ENCODE measurements around the gene CCL19. TPM values are rescaled to one million over a fixed set of nuclear protein-coding genes. Genes with fewer than 3 reads are reported as not detected.
"Not testable (repeated sequence)": the region's sequence is repeated elsewhere in the genome, so short reads cannot be mapped to it uniquely, and the experiment has no call there.

CCL19 gene
- total RNA-seq (2014; rRNA removed; shearing (Covaris generic)) (not detected in 2 replicates), total RNA-seq (2022) (not detected in 2 replicates), Bru-seq, nascent RNA (not detected), BruChase-seq, experiment 1, labeled RNA remaining after a 6-hour chase (not detected), BruChase-seq, experiment 2, labeled RNA remaining after a 2-hour chase (not detected)
- long read RNA-seq = 0 reads

- intact Hi-C loops (cut with micrococcal nuclease; ENCODE audit: unreplicated experiment) = no loop called here
- no peak for DNase-seq (ENCODE audit: low spot score)
- no peak within 1 kb of the TSS for H2AFZ ChIP-seq (ENCODE audit: low read length)
- POLR2A ChIA-PET = interaction anchor here (1.0 kb wide), 1 partner anchor 9 kb away, joined by 3 read pairs; no protein-coding TSS in a partner anchor
- H3K4me2 ChIP-seq (ENCODE audit: low read length) = no peak within 1 kb of the TSS
- no peak within 1 kb of the TSS for H3K4me3 ChIP-seq (ENCODE audit: low read depth, low read length, poor library complexity, severe bottlenecking)
- no peaks in the 10 kb centered on the region for H3K4me1 ChIP-seq (ENCODE audit: insufficient read depth, low read length, poor library complexity, severe bottlenecking)
- no peaks in the 10 kb centered on the region for H3K9me3 ChIP-seq (ENCODE audit: low read length)
- H3K79me2 ChIP-seq (ENCODE audit: insufficient read depth, low read depth, low read length) = no peaks in the 10 kb centered on the region
- TF ChIP-seq CTCF (conservative IDR thresholded peaks at IDR 0.05; ENCODE audit: low read length) = no peak
- no peak for TF ChIP-seq EZH2phosphoT487 (IDR thresholded peaks at IDR 0.05; ENCODE audit: borderline replicate concordance, low read depth, low read length)
- H3K36me3 ChIP-seq (ENCODE audit: insufficient read depth, low read length) = no peaks in the 10 kb centered on the region
- CTCF ChIA-PET (ENCODE audit: unreplicated experiment) = no interaction called here
- H3K27ac ChIP-seq (ENCODE audit: low read depth, low read length, poor library complexity, severe bottlenecking) = no peak within 1 kb of the TSS
- no peaks in the 10 kb centered on the region for H4K20me1 ChIP-seq (ENCODE audit: insufficient read depth, low read length)
- no peaks in the 10 kb centered on the region for H3K9me2 ChIP-seq (ENCODE audit: insufficient read depth, low read length)
- no TSS peak for BruUV-seq (replicated peaks)
Measured at GRCh38 chr9:34690983-34691935, at the start of gene CCL19. TSS of gene CCL19 (minus strand) at chr9:34691276. CDS start at chr9:34691139, 137 bp downstream.

- DNase-seq (ENCODE audit: low spot score); H4K20me1 ChIP-seq (ENCODE audit: insufficient read depth, low read length); H3K9me3 ChIP-seq (ENCODE audit: low read length); CTCF ChIA-PET (ENCODE audit: unreplicated experiment); H3K79me2 ChIP-seq (ENCODE audit: insufficient read depth, low read depth, low read length); POLR2A ChIA-PET; H3K4me1 ChIP-seq (ENCODE audit: insufficient read depth, low read length, poor library complexity, severe bottlenecking); H3K4me3 ChIP-seq (ENCODE audit: low read depth, low read length, poor library complexity, severe bottlenecking); H3K36me3 ChIP-seq (ENCODE audit: insufficient read depth, low read length); H3K9me2 ChIP-seq (ENCODE audit: insufficient read depth, low read length); intact Hi-C loops (cut with micrococcal nuclease; ENCODE audit: unreplicated experiment); H3K4me2 ChIP-seq (ENCODE audit: low read length); BruUV-seq (replicated peaks); H2AFZ ChIP-seq (ENCODE audit: low read length); H3K27ac ChIP-seq (ENCODE audit: low read depth, low read length, poor library complexity, severe bottlenecking): not testable (repeated sequence)
Measured at GRCh38 chr9:34740176-34740575, 49.1 kb upstream of the CCL19 start.

GRCh38 chr9:34737677-34738260 lies 46.7 kb upstream of the CCL19 start:
- CTCF ChIA-PET (ENCODE audit: unreplicated experiment) = no interaction called here
- no peak overlapping the region for H2AFZ ChIP-seq (ENCODE audit: low read length)
- H3K9me3 ChIP-seq (ENCODE audit: low read length) = no peaks in the 10 kb centered on the region
- intact Hi-C loops (cut with micrococcal nuclease; ENCODE audit: unreplicated experiment) = no loop called here
- no TSS peak for BruUV-seq (replicated peaks)
- H3K4me1 ChIP-seq (ENCODE audit: insufficient read depth, low read length, poor library complexity, severe bottlenecking) = no peaks in the 10 kb centered on the region
- no peak overlapping the region for H3K4me2 ChIP-seq (ENCODE audit: low read length)
- no peak overlapping the region for H3K27ac ChIP-seq (ENCODE audit: low read depth, low read length, poor library complexity, severe bottlenecking)
- H3K79me2 ChIP-seq (ENCODE audit: insufficient read depth, low read depth, low read length) = no peaks in the 10 kb centered on the region
- no peak overlapping the region for H3K4me3 ChIP-seq (ENCODE audit: low read depth, low read length, poor library complexity, severe bottlenecking)
- DNase-seq (ENCODE audit: low spot score) = no peak
- H3K9me2 ChIP-seq (ENCODE audit: insufficient read depth, low read length) = no peaks in the 10 kb centered on the region
- H4K20me1 ChIP-seq (ENCODE audit: insufficient read depth, low read length) = no peaks in the 10 kb centered on the region
- POLR2A ChIA-PET = interaction anchor here (0.7 kb wide), 1 partner anchor 17 kb away, joined by 3 read pairs; no protein-coding TSS in a partner anchor
- TF ChIP-seq EZH2phosphoT487 (IDR thresholded peaks at IDR 0.05; ENCODE audit: borderline replicate concordance, low read depth, low read length) = no peak
- TF ChIP-seq CTCF (conservative IDR thresholded peaks at IDR 0.05; ENCODE audit: low read length) = no peak
- H3K36me3 ChIP-seq (ENCODE audit: insufficient read depth, low read length) = no peaks in the 10 kb centered on the region
